ENCODE results near the gene TK2. TPM values are rescaled to one million over a fixed set of nuclear protein-coding genes. Genes with fewer than 3 reads are reported as not detected.

TK2 gene
- polyA plus RNA-seq, 3 donors: 29.8 to 38.9 (median 32.4) TPM

DNA sequence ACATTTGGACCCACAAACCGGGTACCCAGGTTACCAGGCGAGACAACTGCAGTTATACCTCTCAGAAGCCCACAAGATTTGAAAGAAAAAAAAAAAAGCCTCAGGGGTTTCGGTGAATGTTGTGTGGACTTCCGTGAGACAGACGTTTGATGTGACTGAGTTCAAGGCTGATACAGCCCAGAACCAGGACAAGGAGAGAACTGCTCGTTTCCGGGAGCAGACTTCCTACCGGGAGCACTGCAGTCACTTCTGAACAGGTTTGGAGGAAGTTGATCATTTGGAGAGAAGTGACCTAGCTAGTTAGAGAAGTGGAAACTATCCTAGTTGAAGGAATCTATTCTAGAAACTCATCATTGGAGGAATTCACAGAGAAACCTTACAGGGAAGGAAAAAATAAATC lies 3.3 kb upstream of the TK2 start:
- H3K27me3 Mint-ChIP-seq (ENCODE audit: low read depth in 3 of 3): no peaks in the 10 kb centered on the region
- 0% methylated on average over 3 of the region's 8 CpGs for WGBS (ENCODE audit: insufficient coverage)
- peak overlapping the region; percentile 80 to 97 (median 93) for H3K27ac Mint-ChIP-seq
- peaks cover 33 to 41% of the 10 kb centered on the region in 2 donors for H3K36me3 Mint-ChIP-seq
- peaks cover 76% of the 10 kb centered on the region for H3K4me1 Mint-ChIP-seq
- peaks cover 6 to 29% of the 10 kb centered on the region in 2 donors for H3K36me3 ChIP-seq (replicated peaks in 1 of 2; ENCODE audit: control insufficient read depth in 1 of 2, insufficient read depth in 2 of 2, low read length in 2 of 2)
- H3K9ac ChIP-seq (ENCODE audit: insufficient read depth, low read length, poor library complexity, severe bottlenecking): peak overlapping the region; percentile 70
- H3K4me2 ChIP-seq (replicated peaks; ENCODE audit: extremely low read depth, low read length, poor library complexity, severe bottlenecking): peak overlapping the region; percentile 88
- H4K20me1 ChIP-seq (ENCODE audit: insufficient read depth, low read length): peaks cover 48% of the 10 kb centered on the region
- H3K9me3 Mint-ChIP-seq: no peaks in the 10 kb centered on the region
- peaks cover 67 to 92% of the 10 kb centered on the region in 2 donors for H3K4me1 ChIP-seq (ENCODE audit: control insufficient read depth in 1 of 2, insufficient read depth in 2 of 2, low read length in 2 of 2)
- H2AFZ ChIP-seq (ENCODE audit: insufficient read depth, low read depth, low read length, poor library complexity, severe bottlenecking): peak overlapping the region; percentile 80
- H3K4me3 Mint-ChIP-seq: peak overlapping the region; percentile 95 to 100
- intact Hi-C loops (cut with micrococcal nuclease): loop anchor here (2.0 to 10.0 kb wide), 5 partner anchors 34 to 76 kb away; no protein-coding TSS in a partner anchor
- peak overlapping the region in 1 of 2 donors; percentile 86 for H3K27ac ChIP-seq (ENCODE audit: low read depth in 1 of 2, low read length in 2 of 2)
- no peaks in the 10 kb centered on the region for H3K27me3 ChIP-seq (ENCODE audit: control insufficient read depth in 2 of 2, insufficient read depth in 2 of 2, low read length in 2 of 2)
- H3K9me3 ChIP-seq (replicated peaks in 1 of 2; ENCODE audit: control insufficient read depth in 1 of 2, insufficient read depth in 1 of 2, low read length in 2 of 2): no peaks in the 10 kb centered on the region
- peak in 2 of 3 donors; percentile 44 to 60 for DNase-seq
- peaks cover 81% of the 10 kb centered on the region for H3K79me2 ChIP-seq (ENCODE audit: insufficient read depth, low read length)
- TF ChIP-seq, protein P1, sequence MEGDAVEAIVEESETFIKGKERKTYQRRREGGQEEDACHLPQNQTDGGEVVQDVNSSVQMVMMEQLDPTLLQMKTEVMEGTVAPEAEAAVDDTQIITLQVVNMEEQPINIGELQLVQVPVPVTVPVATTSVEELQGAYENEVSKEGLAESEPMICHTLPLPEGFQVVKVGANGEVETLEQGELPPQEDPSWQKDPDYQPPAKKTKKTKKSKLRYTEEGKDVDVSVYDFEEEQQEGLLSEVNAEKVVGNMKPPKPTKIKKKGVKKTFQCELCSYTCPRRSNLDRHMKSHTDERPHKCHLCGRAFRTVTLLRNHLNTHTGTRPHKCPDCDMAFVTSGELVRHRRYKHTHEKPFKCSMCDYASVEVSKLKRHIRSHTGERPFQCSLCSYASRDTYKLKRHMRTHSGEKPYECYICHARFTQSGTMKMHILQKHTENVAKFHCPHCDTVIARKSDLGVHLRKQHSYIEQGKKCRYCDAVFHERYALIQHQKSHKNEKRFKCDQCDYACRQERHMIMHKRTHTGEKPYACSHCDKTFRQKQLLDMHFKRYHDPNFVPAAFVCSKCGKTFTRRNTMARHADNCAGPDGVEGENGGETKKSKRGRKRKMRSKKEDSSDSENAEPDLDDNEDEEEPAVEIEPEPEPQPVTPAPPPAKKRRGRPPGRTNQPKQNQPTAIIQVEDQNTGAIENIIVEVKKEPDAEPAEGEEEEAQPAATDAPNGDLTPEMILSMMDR (IDR thresholded peaks at IDR 0.05): no peak
- H3K4me3 ChIP-seq (replicated peaks in 1 of 3; ENCODE audit: low read depth in 2 of 3, low read length in 3 of 3): peak overlapping the region; percentile 57 to 90 (median 71)

DNA sequence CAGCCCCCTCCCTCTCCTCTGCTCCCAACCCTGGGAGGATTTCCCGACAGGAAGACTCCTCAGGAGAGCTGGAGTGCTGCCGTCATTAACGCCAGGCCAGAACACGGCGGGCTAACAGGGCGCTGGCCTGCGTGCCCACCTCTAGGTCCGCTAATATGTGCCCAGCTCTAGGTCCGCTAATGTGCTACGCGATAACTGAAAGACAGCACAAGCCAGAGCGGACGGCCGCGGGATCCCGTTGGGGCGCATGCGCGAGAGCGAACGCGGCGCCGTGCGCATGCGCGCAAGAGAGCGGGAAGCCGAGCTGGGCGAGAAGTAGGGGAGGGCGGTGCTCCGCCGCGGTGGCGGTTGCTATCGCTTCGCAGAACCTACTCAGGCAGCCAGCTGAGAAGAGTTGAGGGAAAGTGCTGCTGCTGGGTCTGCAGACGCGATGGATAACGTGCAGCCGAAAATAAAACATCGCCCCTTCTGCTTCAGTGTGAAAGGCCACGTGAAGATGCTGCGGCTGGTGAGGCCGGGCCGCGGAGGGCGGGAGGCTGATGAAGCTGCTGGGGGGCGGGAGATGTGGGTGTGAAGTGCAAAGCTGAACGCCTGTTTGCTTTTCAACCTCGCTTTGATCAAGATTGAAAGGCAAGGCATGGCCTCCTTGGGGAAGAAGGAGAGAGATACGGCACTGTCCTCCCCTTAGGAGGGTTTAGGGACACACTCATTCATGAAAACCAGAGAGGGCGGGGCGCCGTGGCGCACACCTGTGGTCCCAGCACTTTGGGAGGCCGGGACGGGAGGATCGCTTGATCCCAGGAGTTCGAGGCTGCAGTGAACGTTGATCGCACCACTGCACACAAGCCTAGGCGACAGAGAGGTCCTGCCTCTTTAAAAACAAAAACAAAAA lies 2.6 kb upstream of the TK2 start, which contains the start of gene CKLF:
Gene CKLF, plus strand, starts transcription at position 291 of the 892 bp plus-strand sequence. Its CDS starts 140 bp downstream, at position 431.
- TF ChIP-seq, protein P1 (IDR thresholded peaks at IDR 0.05): no peak
- Histone ChIP-seq H3K79me2 (ENCODE audit: insufficient read depth, low read length) (peaks cover 80% of the 10 kb centered on the region), H3K9ac (ENCODE audit: insufficient read depth, low read length, poor library complexity, severe bottlenecking) (peak within 1 kb of the TSS; percentile 70), H3K4me1 (ENCODE audit: control insufficient read depth in 1 of 2, insufficient read depth in 2 of 2, low read length in 2 of 2) (peaks cover 74 to 94% of the 10 kb centered on the region in 2 donors), H4K20me1 (ENCODE audit: insufficient read depth, low read length) (peaks cover 41% of the 10 kb centered on the region), H3K27ac (ENCODE audit: low read depth in 1 of 2, low read length in 2 of 2) (peak within 1 kb of the TSS; percentile 84 to 86), H3K27me3 (ENCODE audit: control insufficient read depth in 2 of 2, insufficient read depth in 2 of 2, low read length in 2 of 2) (no peaks in the 10 kb centered on the region), H3K4me2 (replicated peaks; ENCODE audit: extremely low read depth, low read length, poor library complexity, severe bottlenecking) (peak within 1 kb of the TSS; percentile 88), H3K36me3 (replicated peaks in 1 of 2; ENCODE audit: control insufficient read depth in 1 of 2, insufficient read depth in 2 of 2, low read length in 2 of 2) (peaks cover 0 to 22% of the 10 kb centered on the region in 2 donors), H3K4me3 (replicated peaks in 1 of 3; ENCODE audit: low read depth in 2 of 3, low read length in 3 of 3) (peak within 1 kb of the TSS; percentile 57 to 90 (median 71)), H2AFZ (ENCODE audit: insufficient read depth, low read depth, low read length, poor library complexity, severe bottlenecking) (peak within 1 kb of the TSS; percentile 80), H3K9me3 (replicated peaks in 1 of 2; ENCODE audit: control insufficient read depth in 1 of 2, insufficient read depth in 1 of 2, low read length in 2 of 2) (no peaks in the 10 kb centered on the region)
- Mint-ChIP-seq H3K27me3 (ENCODE audit: low read depth in 3 of 3) (no peaks in the 10 kb centered on the region), H3K4me1 (peaks cover 79% of the 10 kb centered on the region), H3K9me3 (no peaks in the 10 kb centered on the region), H3K27ac (peak within 1 kb of the TSS; percentile 80 to 97 (median 93)), H3K36me3 (peaks cover 31 to 41% of the 10 kb centered on the region in 2 donors), H3K4me3 (peak within 1 kb of the TSS; percentile 95 to 100)
- DNase-seq: peak; percentile 86 to 91 (median 91)
- WGBS (ENCODE audit: insufficient coverage): 5% methylated on average over 61 of the region's 63 CpGs
- intact Hi-C loops (cut with micrococcal nuclease): loop anchor here (2.0 to 10.0 kb wide), 5 partner anchors 35 to 75 kb away; no protein-coding TSS in a partner anchor

All from CD14-positive monocyte (primary cell).